GM12878 (cell line): Measurements from ENCODE around the gene ANKS4B. TPM values are rescaled to one million over a fixed set of nuclear protein-coding genes. Genes with fewer than 3 reads are reported as not detected.

Source experiments
- ATAC-seq: fragments of 200-7000 bp; cut with Tn5 transposase; 3 replicates; pipeline ENCODE4 v1.9.1; 2020; ENCODE audit warnings: mild to moderate bottlenecking, moderate library complexity
- BruUV-seq: library from RNA; stranded (reverse); fragments of 400-500 nt; replicated peaks from 2 replicates; lab custom pipeline; 2021; lab: Mats Ljungman, UMichigan
- CTCF ChIA-PET: fragments of 300-600 bp; sonication (Branson Sonifier 250); formaldehyde crosslinking; extraction: SDS; loops from one replicate; lab custom pipeline; 2021; ENCODE audit warnings: inconsistent platforms; lab: Yijun Ruan, JAX
- POLR2A ChIA-PET: fragments of 350-600 bp; formaldehyde crosslinking; extraction: SDS; loops from one replicate; lab custom pipeline; 2021; ENCODE audit warnings: inconsistent platforms; lab: Charles Lee
- RAD21 ChIA-PET: fragments of 300-600 bp; sonication (Branson Sonifier 250); formaldehyde crosslinking; loops from one replicate; lab custom pipeline; 2023; ENCODE audit warnings: antibody characterized with exemption; ENCODE audit not compliant: unreplicated experiment; lab: Charles Lee
- SMC1A ChIA-PET: fragments of 300-600 bp; sonication (Branson Sonifier 250); formaldehyde crosslinking; loops from one replicate; lab custom pipeline; 2023; ENCODE audit not compliant: unreplicated experiment, uncharacterized antibody; lab: Charles Lee
- DNase-seq: peaks from one replicate; pipeline ENCODE4 v3.0.0-alpha.2; 2011; ENCODE audit warnings: low read depth, low spot score
- FAIRE-seq: peaks from 3 replicates; lab custom pipeline; 2011; peaks lifted over from hg19 to GRCh38; lab: Jason Lieb, UNC
- H2AFZ ChIP-seq: 2 replicates; pipeline ENCODE4 v1.6.0; 2011; ENCODE audit warnings: low read depth, low read length, control low read depth; ENCODE audit not compliant: control insufficient read depth
- H3K27ac ChIP-seq: 2 replicates; pipeline ENCODE4 v1.5.1; 2011; ENCODE audit warnings: control low read depth; ENCODE audit not compliant: control insufficient read depth, insufficient read depth
- H3K27me3 ChIP-seq, 2 experiments: replicated peaks in 1 of 2; 2 replicates each; pipeline versions ENCODE4 v1.6.0 to v1.6.1; 2011; ENCODE audit warnings: low read length in 1 of 2; ENCODE audit not compliant: control insufficient read depth in 2 of 2, insufficient read depth in 2 of 2
- H3K36me3 ChIP-seq, 2 experiments: 2 replicates each; pipeline ENCODE4 v1.5.1; 2011; ENCODE audit warnings: low read length in 1 of 2; ENCODE audit not compliant: control insufficient read depth in 2 of 2, insufficient read depth in 2 of 2
- H3K4me1 ChIP-seq: 2 replicates; pipeline ENCODE4 v1.6.1; 2011; ENCODE audit warnings: mild to moderate bottlenecking, low read length, moderate library complexity, mixed read lengths; ENCODE audit not compliant: control insufficient read depth, insufficient read depth
- H3K4me2 ChIP-seq: 2 replicates; pipeline ENCODE4 v1.6.0; 2011; ENCODE audit warnings: control low read depth; ENCODE audit not compliant: control insufficient read depth, insufficient read depth
- H3K4me3 ChIP-seq: fragments of 200-600 bp; sonication (generic); 2 replicates; pipeline ENCODE4 v1.5.1; 2016
- H3K79me2 ChIP-seq: 2 replicates; pipeline ENCODE4 v1.6.0; 2011; ENCODE audit warnings: low read length; ENCODE audit not compliant: control insufficient read depth, insufficient read depth
- H3K9ac ChIP-seq: 2 replicates; pipeline ENCODE4 v1.8.0; 2011; ENCODE audit warnings: low read length, control low read depth, mixed read lengths; ENCODE audit not compliant: control insufficient read depth, insufficient read depth
- H3K9me3 ChIP-seq: replicated peaks from 3 replicates; pipeline ENCODE4 v1.5.1; 2011; ENCODE audit warnings: mild to moderate bottlenecking, low read length; ENCODE audit not compliant: control insufficient read depth, insufficient read depth
- H4K20me1 ChIP-seq: 2 replicates; pipeline ENCODE4 v1.6.0; 2011; ENCODE audit not compliant: control insufficient read depth, insufficient read depth
- EGR1 ChIP-seq, 2 experiments: IDR thresholded peaks; 1 replicate in 1 of 2; 2 replicates in 1 of 2; pipeline ENCODE4 v1.6.1; 2011 to 2012; ENCODE audit warnings: low read depth in 2 of 2, low read length in 2 of 2, borderline replicate concordance in 1 of 2, mild to moderate bottlenecking in 1 of 2, moderate library complexity in 1 of 2
- KLF5 ChIP-seq: fragments of 450-650 bp; IDR thresholded peaks from 2 replicates; pipeline ENCODE4 v1.6.1; 2014; ENCODE audit warnings: mild to moderate bottlenecking; ENCODE audit not compliant: partially characterized antibody
- PML ChIP-seq: IDR thresholded peaks from 2 replicates; pipeline ENCODE4 v1.6.1; 2012; ENCODE audit warnings: low read length, inconsistent platforms
- POLR2A ChIP-seq: IDR thresholded peaks from 2 replicates; pipeline ENCODE4 v1.6.1; 2011; ENCODE audit warnings: low read depth, mild to moderate bottlenecking, low read length
- STAT1 ChIP-seq: fragments of 450-650 bp; conservative IDR thresholded peaks from 2 replicates; pipeline ENCODE4 v1.6.1; 2014; ENCODE audit warnings: antibody characterized with exemption, mild to moderate bottlenecking
- ZNF24 ChIP-seq: fragments of 450-650 bp; IDR thresholded peaks from 2 replicates; pipeline ENCODE4 v1.6.1; 2017; ENCODE audit warnings: antibody characterized with exemption, mild to moderate bottlenecking
- WGBS: methylation state at CpG from one replicate; pipeline ENCODE4 v1.1.6; 2016; ENCODE audit warnings: low lambda C conversion rate; ENCODE audit not compliant: insufficient replicate concordance, insufficient coverage; ENCODE audit errors: missing lambda C conversion rate; 5-methylcytosine and 5-hydroxymethylcytosine counted together
- in situ Hi-C: fragments of 300-500 bp; cut with MboI; formaldehyde crosslinking; loops from 9 replicates; pipeline ENCODE4 v1.14.3; 2018; ENCODE audit warnings: mixed read lengths
- intact Hi-C: fragments of 100-400 bp; cut with micrococcal nuclease; formaldehyde crosslinking; loops from one replicate; pipeline ENCODE4 v1.14.2; 2022; ENCODE audit not compliant: unreplicated experiment
- polyA plus RNA-seq, 11 experiments: library from polyadenylated mRNA; depleted of rRNA in 4 of 11; unstranded in 6 of 11; stranded (reverse) in 5 of 11; fragments of >200 nt; fragmentation: Nextera tagmentation in 4 of 11; fragmentation: Illumina TruSeq in 1 of 11; extraction: Ambion mirVana in 4 of 11; extraction: Trizol in 1 of 11; gene quantifications; 1 replicate in 1 of 11; 2 replicates in 10 of 11; pipeline versions ENCODE4 v1.2.1 to v1.2.3, GENCODE V29; 2011 to 2016; ENCODE audit warnings: inconsistent platforms in 2 of 11, missing spikeins in 2 of 11, low read depth in 1 of 11
- total RNA-seq, 4 experiments: library from RNA; depleted of rRNA in 3 of 4; stranded (reverse); fragments of >200 nt in 3 of 4; fragmentation: Illumina TruSeq in 1 of 4; extraction: Trizol in 1 of 4; gene quantifications; 2 replicates each; pipeline versions ENCODE4 v1.2.1 to v1.2.3, GENCODE V29; 2013 to 2021
- TF ChIP-seq, protein P1 (sequence below): fragments of 450-650 bp; IDR thresholded peaks from 2 replicates; pipeline ENCODE4 v1.6.1; 2016; ENCODE audit warnings: mild to moderate bottlenecking

The ANKS4B gene
- total and polyA plus RNA-seq, 10 of the 15 experiments (the other 5 are each of a cell fraction or from before 2014, with no cell fraction given): 0.01 to 0.11 (median 0.05) TPM; not detected in 6

DNA sequence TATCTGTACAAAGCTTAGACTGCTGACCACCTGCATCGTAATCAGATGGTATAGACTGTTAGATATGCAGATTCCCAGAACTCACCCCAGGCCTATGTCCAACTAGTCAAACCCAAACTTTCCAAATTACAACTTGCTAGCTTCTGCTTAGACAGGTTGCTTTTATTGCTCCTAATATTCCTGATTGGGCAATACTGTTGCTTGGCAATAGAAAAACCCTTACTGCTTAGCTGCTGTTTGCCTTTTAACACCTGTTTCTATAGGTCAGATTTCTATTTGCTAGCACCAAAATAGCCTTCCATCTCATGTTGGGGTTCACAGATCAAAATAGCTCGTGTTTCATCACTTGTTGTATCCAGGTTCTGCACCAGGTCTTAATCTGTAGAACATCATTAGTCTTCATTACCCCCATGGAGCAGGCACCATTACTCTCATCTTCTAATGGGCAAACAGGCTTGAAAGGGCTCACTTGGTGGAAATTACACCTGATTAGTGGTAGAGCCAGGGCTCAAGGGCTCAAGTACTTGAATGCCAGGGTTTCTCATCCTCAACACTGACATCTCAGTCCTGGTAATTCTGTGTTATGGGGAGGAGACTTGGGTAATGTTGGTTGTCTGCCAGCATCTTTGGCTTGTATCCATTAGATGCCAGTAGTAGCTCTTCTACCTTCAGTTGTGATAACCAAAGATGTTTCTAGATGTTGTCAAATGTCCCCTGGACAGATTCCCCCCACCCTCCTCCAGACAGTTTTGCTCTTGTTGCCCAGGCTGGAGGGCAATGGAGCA is 24.9 kb upstream of the ANKS4B start (continued):
- TF ChIP-seq, protein P1, sequence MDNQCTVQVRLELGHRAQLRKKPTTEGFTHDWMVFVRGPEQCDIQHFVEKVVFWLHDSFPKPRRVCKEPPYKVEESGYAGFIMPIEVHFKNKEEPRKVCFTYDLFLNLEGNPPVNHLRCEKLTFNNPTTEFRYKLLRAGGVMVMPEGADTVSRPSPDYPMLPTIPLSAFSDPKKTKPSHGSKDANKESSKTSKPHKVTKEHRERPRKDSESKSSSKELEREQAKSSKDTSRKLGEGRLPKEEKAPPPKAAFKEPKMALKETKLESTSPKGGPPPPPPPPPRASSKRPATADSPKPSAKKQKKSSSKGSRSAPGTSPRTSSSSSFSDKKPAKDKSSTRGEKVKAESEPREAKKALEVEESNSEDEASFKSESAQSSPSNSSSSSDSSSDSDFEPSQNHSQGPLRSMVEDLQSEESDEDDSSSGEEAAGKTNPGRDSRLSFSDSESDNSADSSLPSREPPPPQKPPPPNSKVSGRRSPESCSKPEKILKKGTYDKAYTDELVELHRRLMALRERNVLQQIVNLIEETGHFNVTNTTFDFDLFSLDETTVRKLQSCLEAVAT: no peak

DNA sequence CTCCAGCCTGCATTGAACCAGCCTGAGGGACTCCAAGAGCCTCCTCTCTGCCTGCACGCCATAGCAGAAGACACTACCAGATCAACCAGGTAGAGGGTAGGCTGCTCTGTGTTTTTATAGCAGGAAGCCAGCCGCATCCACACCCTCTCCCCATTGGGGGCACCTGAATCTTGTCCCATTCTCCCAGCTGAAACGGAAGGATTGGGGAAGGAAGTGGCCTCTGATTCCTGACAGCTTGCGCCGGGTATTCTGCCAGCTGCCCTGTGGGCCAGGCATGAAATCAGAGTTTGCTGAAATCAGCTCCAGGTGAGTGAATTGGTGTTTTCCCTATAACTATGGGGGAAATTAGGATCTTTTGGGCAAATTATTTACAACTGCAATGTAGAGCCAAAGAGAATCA is 22.0 kb upstream of the ANKS4B start, which contains the start of gene ZP2:
ZP2 (minus strand) TSS at position 89 of the 400 bp plus-strand sequence; CDS start at position 62, 27 bp downstream.
- H3K27me3 ChIP-seq: no peaks in the 10 kb centered on the region; a peak in 1 of 4 replicates
- H3K79me2 ChIP-seq: no peaks in the 10 kb centered on the region
- no peak for FAIRE-seq
- H3K36me3 ChIP-seq: no peaks in the 10 kb centered on the region
- ChIA-PET CTCF (interaction anchor here (2.3 kb wide), 1 partner anchor 67 kb away, joined by 6 read pairs; the partner anchor contains the start of gene CRYM), RAD21 (no interaction called here), SMC1A (interaction anchor here (1.2 to 1.6 kb wide), 2 partner anchors 13 to 61 kb away, joined by 3 to 4 read pairs; no protein-coding TSS in a partner anchor)
- no peaks in the 10 kb centered on the region; the same call in 2 of the 3 replicates for H3K9me3 ChIP-seq
- intact Hi-C loops (no loop called here), in situ Hi-C loops (no loop called here)
- BruUV-seq: no TSS peak
- H2AFZ ChIP-seq: no peak within 1 kb of the TSS
- WGBS: 31% methylated on average over 5 of the region's 5 CpGs
- H3K4me1 ChIP-seq: no peaks in the 10 kb centered on the region
- TF ChIP-seq KLF5: no peak
- TF ChIP-seq PML: no peak
- no peak for TF ChIP-seq EGR1 (IDR thresholded peaks at IDR 0.05; ENCODE audit: borderline replicate concordance in 1 of 2, low read depth in 2 of 2, low read length in 2 of 2)
- no peak for TF ChIP-seq ZNF24
- no peak for TF ChIP-seq STAT1
- TF ChIP-seq POLR2A: no peak
- TF ChIP-seq, all 136 proteins: peak for 0
- no peak within 1 kb of the TSS for H3K4me2 ChIP-seq
- no peak within 1 kb of the TSS for H3K9ac ChIP-seq
- no peak within 1 kb of the TSS for H3K27ac ChIP-seq
- DNase-seq: no peak
- no peaks in the 10 kb centered on the region for H4K20me1 ChIP-seq
- ATAC-seq: no peak
- H3K4me3 ChIP-seq: no peak within 1 kb of the TSS
- POLR2A ChIA-PET: no interaction called here
